Endometrial microvascular endothelial cells (primary cell): ENCODE results near the gene FSTL4. TPM values are rescaled to one million over a fixed set of nuclear protein-coding genes. Genes with fewer than 3 reads are reported as not detected.

Experiments
- in situ Hi-C: cut with HindIII; loops from 2 replicates; pipeline ENCODE4 v1.10.0; 2017; ENCODE audit warnings: low sequenced_read_pairs, low pct_unique_long_range_greater_than_20kb; ENCODE audit errors: inconsistent ontology term
- total RNA-seq: library from RNA; depleted of rRNA; stranded (reverse); fragments of >200 nt; gene quantifications from one replicate; pipeline ENCODE4 v1.2.3, GENCODE V29; 2015; ENCODE audit errors: inconsistent ontology term

Gene FSTL4
- total RNA-seq, 1 donor from 2014 or later, result not detected

DNA sequence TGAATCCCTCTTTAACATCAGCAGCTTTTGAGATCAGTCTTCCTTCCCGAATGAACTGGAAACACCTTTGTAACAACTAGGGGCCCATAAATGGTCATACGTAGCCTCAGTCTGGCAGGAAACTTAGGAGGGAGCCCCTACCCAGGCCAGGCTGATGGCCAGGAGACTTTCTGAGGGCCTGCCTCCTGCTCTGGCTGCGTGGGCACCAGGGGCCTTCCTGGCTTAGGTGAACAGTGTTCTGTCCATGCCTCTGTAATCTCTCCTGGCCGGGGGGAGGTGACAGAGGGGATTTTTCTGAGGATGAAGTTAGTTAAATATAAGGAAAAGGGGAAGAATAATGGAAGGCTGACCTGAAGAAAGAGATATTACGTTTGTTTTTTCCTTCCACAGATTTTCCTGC is 843 bp upstream of the FSTL4 start:
- in situ Hi-C loops, result no loop called here

DNA sequence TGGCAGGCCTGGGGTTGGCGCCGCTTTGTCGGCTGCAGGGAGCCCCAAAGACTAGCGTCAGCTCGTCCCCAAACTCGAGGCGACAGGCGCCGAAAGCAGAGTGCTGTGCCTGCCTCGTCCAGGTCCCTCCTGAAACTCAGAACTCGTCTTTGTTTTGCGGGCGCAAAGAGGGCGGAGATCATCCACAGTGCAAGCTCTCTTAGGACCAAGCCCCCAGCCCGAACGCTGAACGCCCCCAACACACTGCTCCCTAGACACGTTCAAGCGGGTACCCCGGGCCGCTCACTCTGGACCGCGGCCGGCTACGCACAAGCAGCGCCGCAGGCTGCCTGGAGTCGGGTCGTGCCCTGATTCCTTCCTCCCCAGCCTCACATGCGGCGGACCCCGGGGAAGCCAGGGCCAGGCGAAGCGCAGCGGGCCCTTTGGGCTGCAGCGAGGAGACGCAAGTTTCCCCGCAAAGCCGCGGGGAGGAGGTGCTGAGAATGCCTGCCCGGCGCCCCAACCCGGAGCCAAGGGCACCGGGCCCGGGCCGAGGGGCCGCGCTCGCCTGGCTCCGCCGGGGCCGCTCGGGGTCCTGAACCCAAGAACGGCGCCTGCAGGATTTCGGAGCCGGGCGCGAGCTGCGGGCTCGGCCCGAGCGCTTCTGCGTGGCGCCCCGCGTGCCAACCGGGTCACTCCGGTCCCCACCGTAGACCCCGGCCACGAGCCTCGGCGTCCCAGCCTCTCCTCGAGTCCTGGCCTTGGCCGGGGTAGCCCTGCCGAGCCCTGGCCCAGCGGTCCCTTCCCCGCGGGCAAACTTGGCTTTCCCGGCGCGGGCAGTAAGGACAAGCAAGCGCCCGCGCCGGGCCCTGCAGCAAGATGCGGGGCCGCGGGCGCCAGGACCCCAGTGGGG is 738 bp downstream of the FSTL4 start:
- in situ Hi-C loops, result no loop called here

DNA sequence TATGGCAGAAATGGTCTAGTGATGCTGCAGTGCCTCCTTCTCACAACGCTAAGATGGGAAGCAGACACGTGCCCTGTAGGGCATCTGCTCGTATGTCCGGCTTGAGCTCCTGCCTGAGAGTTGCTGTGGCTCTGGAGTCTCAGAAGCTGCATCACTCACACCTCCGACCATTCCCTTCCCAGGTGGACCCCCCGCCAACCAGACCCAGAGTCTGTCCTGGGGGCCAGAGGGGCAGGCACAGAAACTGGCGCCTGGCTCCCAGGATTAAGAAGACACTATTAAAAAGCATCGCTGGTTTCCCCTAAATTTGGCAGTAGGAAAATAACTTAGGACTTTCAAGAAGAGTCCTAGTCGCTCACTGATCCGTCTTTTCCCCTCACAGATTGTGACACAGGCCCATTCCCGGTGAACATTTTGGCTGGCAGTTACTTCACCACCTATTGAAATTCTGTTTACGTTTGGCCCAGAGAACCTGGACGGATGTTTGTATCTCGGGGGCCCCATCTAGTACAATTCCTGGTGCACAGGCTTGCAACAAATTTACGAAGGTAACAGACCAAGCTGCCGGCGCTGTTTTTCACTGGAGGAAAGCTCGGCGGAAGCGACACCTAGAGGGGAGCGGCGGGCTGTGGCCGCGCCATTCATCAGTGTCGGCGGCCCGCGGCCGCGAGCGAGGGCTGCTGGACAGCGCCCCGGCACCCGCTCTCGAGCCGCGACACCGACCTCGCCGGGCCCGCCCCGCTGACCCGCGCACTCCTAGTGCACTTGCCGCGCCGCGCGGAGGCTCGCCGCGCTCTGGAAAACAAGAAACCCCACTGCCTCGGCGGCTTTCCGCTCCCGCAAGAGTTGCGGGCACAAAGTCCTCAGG is 1.6 kb downstream of the FSTL4 start:
- in situ Hi-C loops, result no loop called here

DNA sequence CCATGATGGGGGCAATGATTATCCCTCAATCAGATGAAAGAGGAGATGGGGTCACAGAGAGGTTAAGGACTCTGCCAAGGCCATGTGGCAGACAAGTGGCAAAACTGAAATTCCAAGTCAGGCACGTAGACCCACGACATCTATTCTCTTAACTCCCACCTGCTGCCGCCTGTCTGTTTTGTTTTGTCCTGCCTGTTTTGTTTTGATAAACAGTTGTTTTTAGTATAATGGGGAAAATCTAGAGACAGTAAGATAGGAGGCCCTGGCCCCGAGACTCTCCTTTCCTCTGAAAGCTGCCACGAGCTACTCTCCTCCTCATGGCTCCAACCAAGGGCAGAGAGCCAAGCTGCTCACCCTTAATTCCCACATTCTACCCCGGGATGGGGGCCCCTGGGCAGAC is 4.9 kb downstream of the FSTL4 start:
- in situ Hi-C loops, result no loop called here

DNA sequence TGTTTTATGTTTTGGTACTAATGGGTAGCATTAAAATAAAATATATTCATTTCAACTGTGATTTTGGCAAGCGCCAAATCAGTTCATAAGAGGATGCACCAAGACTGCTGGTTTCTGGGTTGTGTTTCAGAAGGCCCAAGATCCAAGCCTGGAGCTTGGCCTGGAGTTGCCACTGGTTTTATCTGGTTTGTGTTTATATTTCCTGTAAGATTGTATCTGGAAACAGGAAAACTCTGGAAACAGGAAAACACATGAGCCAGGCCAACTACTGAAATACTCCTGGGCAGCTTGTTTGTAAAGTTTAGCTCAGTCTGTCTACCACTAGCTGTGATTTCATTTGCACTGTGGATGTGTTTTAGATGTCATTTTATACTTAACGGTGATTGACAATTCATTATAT is 5.5 kb downstream of the FSTL4 start:
- in situ Hi-C loops, result no loop called here

DNA sequence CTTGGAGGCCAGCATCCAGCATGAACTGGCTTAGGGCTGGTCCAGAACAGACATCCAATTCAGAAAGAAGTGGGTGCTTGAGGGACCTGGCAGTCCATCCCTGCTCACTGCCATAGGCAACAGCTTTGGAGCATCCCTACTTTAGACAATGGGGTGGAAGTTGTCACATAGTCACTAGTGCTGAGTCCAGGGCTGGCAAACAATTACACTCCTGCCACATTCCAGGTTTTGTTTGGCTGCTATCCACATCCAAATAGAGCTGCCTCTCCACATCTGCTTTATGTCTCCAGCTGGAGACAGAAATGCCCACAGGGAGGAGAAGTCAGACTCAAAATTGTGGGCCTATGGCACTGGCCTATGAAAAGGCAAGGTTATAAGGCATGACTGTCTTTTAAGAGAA is 7.0 kb downstream of the FSTL4 start:
- in situ Hi-C loops, result no loop called here

DNA sequence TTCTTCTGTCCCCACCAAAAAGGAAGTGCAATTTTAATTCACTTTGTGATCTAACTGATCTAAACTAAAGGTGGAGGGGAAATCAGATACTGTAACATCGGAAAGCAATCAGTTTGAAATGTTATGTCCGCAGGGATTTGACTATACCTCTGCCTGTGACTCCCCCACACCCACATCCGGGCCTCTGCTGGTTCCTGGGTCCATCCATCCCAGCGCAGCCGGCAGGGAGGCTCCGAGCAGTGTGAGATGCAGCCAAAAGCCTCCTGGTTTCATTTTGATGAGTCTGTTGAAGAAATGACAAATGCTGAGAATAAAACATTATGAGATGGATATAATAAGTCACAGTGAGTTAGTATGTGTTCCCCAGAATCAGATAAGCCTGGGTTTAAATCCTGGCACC is 8.6 kb downstream of the FSTL4 start:
- in situ Hi-C loops, result no loop called here

DNA sequence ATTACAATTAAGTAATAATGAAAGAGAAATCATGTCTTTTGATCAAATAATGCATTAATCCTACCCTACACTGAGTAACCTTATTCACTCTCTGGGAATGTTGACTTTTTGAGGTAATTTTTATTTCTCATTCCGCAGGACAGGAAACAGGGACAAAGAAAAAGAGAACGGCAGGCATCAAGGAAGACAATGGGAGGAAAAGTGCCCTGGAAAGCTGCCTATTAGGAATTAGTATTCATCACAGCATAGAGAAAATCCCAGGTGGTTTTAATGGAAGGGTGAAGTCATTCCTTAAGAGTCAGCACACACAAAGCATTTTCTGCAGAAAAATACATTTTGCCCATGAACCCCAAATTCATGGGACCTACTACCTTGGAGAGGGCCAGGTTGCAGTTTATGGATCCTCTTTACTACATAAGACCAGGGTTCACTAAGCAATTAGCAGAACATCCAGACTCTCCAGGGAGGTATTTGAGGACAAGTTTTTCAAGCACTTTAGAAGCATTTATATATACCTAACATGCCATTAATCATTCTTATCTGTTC is 9.4 kb downstream of the FSTL4 start:
- in situ Hi-C loops, result no loop called here

DNA sequence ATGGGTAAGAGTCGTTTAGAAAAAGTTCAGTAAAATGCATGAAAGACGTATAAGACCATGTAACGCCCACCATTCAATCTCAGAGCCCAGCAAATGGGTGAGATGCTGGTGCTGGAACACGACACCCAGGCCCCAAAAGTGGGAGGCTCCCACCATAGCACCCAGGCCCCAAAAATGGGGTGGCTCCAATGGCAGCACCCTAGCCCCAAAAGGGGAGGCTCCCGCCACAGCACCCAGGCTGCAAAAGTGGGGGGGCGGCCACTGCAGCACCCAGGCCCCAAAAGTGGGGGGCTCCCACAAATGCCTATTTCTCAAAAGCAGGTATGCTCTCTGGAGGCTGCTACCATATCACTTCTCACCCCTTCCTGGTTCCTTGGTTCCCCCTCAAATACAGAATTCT is 12.7 kb downstream of the FSTL4 start:
- in situ Hi-C loops, result no loop called here

DNA sequence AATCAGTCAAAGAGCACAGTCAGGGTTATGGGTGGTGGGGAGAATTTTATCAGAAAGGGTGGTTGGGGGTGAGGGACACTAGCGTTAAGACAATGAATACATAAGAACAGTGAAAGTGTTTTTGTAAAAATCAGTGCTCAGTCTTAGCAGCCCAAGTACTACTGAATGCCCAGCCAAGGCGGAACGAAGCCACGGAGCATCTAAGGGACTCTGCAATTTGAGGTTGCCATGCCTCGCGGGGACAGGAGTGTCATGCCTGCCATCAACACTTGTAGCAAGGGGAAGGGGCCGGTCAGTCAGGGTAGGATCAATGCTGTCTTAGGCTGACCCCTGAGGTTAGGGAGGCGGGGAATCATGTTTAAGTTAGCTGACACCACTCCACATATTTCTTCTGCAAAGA is 13.3 kb downstream of the FSTL4 start:
- in situ Hi-C loops, result no loop called here

DNA sequence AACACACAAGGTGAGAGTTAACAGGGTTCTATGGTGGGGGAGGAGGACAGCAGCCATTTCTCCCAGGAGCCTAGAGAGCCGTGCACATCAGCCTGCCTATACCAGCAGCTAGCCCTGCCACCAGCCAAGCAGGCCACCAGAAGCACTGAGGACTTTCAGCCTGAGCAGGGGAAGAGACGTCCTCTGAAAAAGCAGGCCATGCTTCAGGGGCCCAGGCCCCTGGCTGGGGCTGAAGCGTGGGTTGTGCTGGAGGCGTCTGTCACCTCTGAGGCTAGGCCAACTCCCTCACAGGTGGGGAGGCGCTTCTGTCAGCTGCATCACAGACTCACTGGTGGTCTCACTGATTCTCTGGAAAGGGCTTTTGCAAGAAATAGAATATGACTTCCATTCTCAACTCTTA is 16.3 kb downstream of the FSTL4 start:
- in situ Hi-C loops, result no loop called here

DNA sequence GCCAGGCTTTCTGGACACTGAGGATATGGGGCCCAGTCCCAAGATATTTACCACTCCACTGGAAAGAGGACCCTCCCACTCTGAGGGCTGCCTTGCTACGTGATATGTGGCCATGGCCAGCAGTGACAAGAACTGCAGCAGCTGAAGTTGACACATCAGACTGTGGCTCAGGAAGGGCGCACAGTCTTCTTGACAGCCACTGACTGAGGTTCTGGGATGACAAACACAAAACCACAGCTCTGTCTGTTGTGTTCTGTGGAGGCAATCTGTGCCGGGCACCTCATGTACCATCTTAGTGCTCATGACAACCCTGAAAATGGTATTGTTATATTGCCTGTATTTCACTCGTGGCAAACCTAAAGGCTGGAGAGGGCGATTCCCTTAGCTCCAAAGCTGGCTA is 16.9 kb downstream of the FSTL4 start:
- in situ Hi-C loops, result no loop called here

DNA sequence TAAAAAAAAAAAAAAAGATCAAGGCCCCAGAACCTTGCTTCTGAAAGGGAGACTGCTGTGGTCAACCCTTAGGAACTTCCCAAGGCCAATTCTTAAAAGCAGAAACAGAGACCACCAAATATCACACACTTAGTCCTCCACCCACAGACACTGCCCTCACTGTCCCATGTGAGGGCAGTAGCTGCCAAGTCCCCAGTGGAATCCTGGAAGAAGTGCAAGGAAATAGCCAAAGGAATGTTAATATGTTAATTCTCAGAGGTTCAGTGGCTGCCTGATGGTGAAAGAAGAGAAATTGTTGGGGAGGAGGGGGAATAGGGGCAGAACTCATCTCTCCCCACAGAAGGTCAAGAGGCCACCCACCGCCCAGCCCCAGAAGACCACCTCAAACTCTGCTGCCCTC is 23.1 kb downstream of the FSTL4 start:
- in situ Hi-C loops, result no loop called here

DNA sequence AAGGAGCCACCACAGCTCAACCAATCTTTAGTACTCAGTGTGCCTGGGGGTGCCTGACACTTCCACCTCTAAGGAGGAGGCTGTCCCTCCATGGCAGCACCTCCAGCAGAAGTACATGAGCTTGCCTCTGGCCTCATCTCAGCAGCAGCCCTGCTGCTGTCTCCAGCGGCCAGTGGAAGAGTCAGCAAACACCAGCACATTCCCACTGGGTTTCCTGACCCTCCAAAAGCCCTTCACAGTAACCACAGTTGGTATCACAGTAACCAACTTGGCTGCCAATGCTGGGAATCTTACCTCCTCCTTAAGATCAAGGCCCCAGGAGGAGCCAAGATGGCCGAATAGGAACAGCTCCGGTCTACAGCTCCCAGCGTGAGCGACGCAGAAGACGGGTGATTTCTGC is 29.4 kb downstream of the FSTL4 start:
- in situ Hi-C loops, result no loop called here

DNA sequence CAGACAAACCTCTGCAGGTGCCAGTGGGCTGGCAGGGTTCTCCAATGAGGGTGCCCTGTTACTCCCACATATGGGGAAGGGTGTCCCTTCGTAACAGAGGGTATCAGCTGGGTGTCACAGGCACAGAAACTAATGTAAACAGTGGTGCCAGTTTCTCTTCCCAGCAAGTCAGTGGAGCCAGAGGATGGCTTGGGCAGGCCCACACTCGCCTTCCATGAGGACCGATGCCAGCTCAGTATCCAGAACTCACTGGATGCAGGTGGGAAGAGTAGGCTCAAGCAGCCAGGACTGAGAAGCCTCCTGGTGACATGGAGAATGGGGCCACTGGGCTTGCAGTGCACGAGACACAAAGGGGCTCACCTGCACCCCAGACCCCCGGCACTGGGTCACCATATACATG is 30.4 kb downstream of the FSTL4 start:
- in situ Hi-C loops, result no loop called here

DNA sequence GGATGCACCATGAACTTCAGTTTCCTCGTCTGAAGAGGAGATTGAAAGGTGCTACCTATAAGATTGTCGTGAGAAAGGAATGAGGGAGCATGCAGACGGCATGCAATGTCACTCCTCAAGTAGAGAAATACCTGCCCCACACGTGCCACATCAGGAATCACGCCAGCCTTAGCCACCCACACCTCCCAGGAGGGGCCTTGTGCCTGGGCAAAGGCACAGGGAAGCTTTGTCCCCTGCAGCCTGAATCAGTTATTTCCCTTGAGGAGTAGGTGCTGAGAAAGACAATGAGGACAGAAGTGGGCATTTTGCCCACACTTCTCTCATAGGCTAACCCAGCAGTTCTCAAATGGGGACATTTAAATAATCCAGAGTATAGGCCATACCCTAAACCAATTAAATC is 31.0 kb downstream of the FSTL4 start:
- in situ Hi-C loops, result no loop called here

DNA sequence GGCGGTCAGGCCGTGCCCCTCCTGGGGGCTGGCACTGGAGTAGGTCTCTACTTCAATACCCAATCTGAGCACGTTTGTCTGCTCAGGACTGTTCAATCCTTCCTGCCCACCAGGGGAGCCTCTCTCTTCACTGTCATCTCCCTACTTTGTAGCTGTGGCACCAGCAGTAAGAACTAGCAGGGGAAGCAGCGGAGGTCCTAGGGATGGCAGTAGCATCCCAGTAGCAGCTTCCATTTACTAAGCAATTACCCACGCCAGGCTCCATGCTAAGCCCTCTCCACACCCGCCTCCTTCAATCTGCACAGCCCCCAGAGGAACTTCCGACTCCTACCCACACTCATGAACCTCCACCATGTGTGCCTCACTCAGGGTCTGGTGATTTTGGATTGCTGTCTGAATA is 31.7 kb downstream of the FSTL4 start:
- in situ Hi-C loops, result no loop called here

DNA sequence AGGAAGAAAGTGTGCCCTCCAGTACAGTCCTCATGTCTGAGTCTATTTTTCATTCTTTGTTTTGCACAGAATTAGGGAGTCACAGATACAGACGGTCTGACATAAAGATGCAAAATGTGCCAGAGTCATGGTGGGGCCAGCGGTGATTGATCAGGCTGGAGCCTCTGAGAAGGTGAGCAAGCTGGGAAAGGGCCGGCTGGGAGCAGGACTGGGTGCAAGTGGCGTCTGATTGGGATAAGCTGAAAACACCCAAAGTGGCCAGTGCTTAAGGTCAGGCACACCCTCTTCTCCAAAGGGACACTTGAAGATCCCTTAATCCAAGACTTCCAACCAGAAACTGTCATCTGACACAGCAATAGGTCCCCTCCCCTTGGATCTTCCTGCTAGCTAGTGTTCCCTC is 32.6 kb downstream of the FSTL4 start:
- in situ Hi-C loops, result no loop called here

DNA sequence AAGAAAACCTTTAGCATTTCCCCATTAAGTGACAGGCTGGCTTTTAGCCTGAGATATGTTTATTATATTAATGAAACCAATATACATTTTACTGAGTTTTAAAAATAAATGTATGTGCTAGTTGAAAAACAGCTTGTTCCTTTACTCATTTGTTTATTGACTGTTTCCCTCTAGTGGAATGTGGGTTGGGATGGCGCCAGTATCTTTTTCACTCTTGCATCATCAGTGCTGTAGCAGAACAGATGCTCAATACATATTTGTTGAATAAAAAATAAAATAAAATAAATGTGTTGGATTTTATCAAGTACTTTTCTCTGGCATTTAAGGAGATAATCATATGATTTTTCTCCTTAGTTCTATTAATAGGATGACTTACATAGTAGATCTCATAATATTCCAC is 43.0 kb downstream of the FSTL4 start:
- in situ Hi-C loops, result no loop called here

DNA sequence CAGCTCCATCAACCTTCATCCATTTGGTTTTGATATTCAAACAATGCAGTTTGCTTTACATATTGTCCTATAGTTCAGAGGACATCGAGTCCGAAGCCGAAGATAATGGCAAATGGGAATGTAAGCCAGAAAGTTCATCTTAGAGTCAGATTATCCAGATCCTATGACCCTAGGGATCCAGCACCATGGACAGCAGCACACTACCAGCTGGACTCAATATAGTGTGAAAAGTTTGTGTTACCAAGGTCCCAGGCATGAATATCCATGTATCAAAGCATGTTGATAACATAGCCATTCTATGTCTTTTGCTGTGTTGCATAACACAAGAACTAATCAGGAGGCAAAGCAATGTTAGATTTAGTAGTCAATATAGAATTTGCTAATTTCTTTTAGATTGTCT is 46.3 kb downstream of the FSTL4 start:
- in situ Hi-C loops, result no loop called here
